GM12875 (cell line): ENCODE measurements around the gene HBG2.

Source experiments
- H3K4me3 ChIP-seq: one replicate; pipeline ENCODE4 v1.5.1; 2011; ENCODE audit warnings: low read depth, low read length, control low read depth
- TF ChIP-seq, protein P1 (sequence below): IDR thresholded peaks from 2 replicates; pipeline ENCODE4 v1.5.1; 2011; ENCODE audit warnings: low read depth, mild to moderate bottlenecking, control low read depth, inconsistent platforms, low read length, moderate library complexity, borderline replicate concordance; ENCODE audit not compliant: insufficient read depth

Gene HBG2

DNA sequence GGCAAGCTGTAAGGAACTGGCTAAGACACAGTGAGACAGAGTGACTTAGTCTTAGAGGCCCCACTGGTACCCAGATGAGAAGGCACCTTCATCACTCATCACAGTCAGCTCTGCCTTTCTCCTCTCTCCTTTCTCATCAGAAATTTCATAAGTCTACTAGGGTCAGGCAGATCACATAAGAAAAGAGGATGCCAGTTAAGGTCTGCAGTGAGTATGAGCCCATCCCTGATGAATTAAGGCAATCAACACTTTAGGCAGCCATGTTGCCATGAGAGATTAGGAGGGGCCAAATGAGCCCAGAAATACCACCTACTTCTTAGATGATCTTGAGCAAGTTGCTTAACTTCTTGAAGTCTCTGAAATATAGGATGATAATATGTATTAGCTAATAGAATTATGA lies 27.0 kb upstream of the HBG2 start:
- TF ChIP-seq, protein P1, sequence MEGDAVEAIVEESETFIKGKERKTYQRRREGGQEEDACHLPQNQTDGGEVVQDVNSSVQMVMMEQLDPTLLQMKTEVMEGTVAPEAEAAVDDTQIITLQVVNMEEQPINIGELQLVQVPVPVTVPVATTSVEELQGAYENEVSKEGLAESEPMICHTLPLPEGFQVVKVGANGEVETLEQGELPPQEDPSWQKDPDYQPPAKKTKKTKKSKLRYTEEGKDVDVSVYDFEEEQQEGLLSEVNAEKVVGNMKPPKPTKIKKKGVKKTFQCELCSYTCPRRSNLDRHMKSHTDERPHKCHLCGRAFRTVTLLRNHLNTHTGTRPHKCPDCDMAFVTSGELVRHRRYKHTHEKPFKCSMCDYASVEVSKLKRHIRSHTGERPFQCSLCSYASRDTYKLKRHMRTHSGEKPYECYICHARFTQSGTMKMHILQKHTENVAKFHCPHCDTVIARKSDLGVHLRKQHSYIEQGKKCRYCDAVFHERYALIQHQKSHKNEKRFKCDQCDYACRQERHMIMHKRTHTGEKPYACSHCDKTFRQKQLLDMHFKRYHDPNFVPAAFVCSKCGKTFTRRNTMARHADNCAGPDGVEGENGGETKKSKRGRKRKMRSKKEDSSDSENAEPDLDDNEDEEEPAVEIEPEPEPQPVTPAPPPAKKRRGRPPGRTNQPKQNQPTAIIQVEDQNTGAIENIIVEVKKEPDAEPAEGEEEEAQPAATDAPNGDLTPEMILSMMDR = no peak
- H3K4me3 ChIP-seq = no peak overlapping the region

DNA sequence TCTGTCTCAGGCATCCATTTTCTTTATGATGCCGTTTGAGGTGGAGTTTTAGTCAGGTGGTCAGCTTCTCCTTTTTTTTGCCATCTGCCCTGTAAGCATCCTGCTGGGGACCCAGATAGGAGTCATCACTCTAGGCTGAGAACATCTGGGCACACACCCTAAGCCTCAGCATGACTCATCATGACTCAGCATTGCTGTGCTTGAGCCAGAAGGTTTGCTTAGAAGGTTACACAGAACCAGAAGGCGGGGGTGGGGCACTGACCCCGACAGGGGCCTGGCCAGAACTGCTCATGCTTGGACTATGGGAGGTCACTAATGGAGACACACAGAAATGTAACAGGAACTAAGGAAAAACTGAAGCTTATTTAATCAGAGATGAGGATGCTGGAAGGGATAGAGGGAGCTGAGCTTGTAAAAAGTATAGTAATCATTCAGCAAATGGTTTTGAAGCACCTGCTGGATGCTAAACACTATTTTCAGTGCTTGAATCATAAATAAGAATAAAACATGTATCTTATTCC lies 26.1 kb upstream of the HBG2 start:
- no peak overlapping the region for H3K4me3 ChIP-seq
- TF ChIP-seq, protein P1 = no peak

DNA sequence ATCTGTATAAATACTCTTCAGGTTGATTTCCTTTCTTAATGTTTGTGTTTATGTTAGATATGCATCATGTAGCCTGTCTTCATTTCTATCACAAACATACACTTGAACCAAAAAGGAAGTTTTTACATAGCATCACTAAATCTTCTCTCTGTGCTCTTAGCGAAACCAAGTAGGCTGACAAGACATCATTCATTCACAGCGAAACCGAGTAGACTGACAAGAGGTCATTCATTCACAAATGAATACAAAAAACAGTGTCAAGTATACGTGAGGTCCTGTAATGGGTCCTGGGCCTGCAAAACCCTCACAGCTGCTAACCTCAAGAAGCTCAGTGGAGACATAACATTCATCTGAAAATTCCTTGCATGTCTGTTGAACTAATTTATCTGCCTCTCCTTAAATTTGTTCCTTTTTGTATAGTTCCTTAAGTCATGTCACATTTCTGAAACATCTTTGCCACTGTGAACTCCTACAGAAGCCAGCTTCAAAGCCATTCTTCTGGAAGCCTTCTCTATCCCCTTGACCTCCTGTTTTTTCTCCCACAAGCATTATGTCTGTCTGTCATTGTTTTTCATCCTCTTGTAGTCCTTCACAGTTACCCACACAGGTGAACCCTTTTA lies 25.0 kb upstream of the HBG2 start:
- H3K4me3 ChIP-seq = no peak overlapping the region
- TF ChIP-seq, protein P1 = no peak

DNA sequence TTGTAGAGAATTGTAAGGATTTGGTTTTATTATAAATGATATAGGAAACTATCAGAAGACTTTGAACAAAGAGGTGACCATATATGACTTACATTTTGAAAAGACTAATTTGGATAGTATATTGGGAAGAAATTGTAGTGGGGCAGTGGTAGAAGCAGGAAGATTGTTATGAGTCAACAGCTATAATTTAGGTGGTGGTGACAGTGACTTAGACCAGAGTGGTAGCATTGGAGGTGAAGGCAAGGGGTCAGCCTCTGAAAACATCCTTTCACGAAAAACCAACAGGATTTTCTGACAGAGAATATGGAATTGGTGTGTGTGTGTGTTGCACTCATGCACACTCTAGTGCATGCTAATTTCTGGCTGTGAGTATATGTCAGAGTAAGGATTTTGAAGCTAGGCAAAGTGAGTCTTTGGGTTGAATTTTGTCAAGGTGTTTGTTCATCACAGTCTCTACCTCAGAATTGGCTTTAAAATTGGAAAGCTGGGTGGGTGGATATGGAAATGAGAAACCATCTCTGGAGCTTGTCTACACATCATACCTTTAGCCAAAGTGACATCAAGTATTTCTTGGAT lies 23.3 kb upstream of the HBG2 start:
- no peak overlapping the region for H3K4me3 ChIP-seq
- TF ChIP-seq, protein P1 = no peak

DNA sequence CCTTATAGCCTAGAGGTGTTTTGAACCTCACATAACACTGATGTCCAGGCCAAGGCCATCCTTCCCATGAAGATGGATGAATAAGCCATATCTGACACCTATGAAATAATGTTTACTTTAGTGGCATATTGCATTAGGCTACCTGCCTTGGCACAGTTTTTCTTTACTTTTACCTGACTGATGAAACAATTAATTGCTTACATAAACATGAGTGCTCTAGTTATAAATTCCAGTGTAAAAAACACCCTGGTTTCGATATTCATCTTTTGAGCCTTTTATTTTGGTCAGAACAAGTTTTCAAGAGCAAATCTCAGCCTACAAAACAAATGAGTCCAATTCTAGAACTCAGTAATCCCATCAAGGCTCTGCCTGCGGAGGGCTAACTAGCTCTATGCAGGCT lies 22.1 kb upstream of the HBG2 start:
- TF ChIP-seq, protein P1 = no peak
- H3K4me3 ChIP-seq = no peak overlapping the region

DNA sequence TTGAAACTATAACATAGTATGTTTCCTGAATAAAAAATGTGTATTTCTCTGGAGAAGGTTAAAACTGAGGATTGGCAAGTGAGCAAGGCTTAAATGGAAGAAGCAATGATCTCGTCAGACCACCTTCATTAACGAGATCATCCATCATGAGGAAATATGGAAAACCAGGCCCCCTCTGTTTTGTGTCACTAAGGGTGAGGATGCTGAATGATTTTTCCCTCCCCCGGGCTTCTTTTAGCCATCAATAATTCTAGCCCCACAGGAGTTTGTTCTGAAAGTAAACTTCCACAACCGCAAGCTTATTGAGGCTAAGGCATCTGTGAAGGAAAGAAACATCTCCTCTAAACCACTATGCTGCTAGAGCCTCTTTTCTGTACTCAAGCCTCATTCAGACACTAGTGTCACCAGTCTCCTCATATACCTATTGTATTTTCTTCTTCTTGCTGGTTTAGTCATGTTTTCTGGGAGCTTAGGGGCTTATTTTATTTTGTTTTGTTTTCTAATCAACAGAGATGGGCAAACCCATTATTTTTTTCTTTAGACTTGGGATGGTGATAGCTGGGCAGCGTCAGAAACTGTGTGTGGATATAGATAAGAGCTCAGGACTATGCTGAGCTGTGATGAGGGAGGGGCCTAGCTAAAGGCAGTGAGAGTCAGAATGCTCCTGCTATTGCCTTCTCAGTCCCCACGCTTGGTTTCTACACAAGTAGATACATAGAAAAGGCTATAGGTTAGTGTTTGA lies 21.0 kb upstream of the HBG2 start:
- TF ChIP-seq, protein P1 = no peak
- no peak overlapping the region for H3K4me3 ChIP-seq
